DND-41 (cell line): ENCODE data around the gene TMEM54.

ENCODE experiments used
- ATAC-seq: fragments of 200-7000 bp; cut with Tn5 transposase; 3 replicates; pipeline ENCODE4 v1.9.1; 2021; ENCODE audit warnings: low read depth; ENCODE audit not compliant: insufficient read depth
- DNase-seq: peaks from one replicate; pipeline ENCODE4 v3.0.0-alpha.2; 2020
- H2AFZ ChIP-seq: 2 replicates; pipeline ENCODE4 v1.6.0; 2012; ENCODE audit warnings: low read depth, low read length
- H3K27ac ChIP-seq: 2 replicates; pipeline ENCODE4 v1.5.1; 2012; ENCODE audit warnings: low read length, inconsistent platforms
- H3K27me3 ChIP-seq: fragments of 200-600 bp; sonication (generic); 2 replicates; pipeline ENCODE4 v1.6.0; 2012; ENCODE audit warnings: low read length, mild to moderate bottlenecking, inconsistent platforms; ENCODE audit not compliant: insufficient read depth, poor library complexity
- H3K36me3 ChIP-seq: 2 replicates; pipeline ENCODE4 v1.5.1; 2012; ENCODE audit warnings: low read length, inconsistent platforms; ENCODE audit not compliant: insufficient read depth
- H3K4me1 ChIP-seq: 2 replicates; pipeline ENCODE4 v1.5.1; 2012; ENCODE audit warnings: mild to moderate bottlenecking, low read length; ENCODE audit not compliant: insufficient read depth
- H3K4me2 ChIP-seq: 2 replicates; pipeline ENCODE4 v1.6.0; 2012; ENCODE audit warnings: mild to moderate bottlenecking, moderate library complexity, low read length, inconsistent platforms; ENCODE audit not compliant: insufficient read depth
- H3K4me3 ChIP-seq, 2 experiments: fragments of 200-600 bp in 1 of 2; shearing (Covaris generic) in 1 of 2; 2 replicates each; pipeline ENCODE4 v1.5.1; 2012 to 2016; ENCODE audit warnings: inconsistent platforms in 2 of 2, low read length in 2 of 2, mild to moderate bottlenecking in 2 of 2, low read depth in 1 of 2, moderate library complexity in 1 of 2
- H3K79me2 ChIP-seq: 2 replicates; pipeline ENCODE4 v1.6.0; 2012; ENCODE audit warnings: low read length, inconsistent platforms; ENCODE audit not compliant: insufficient read depth
- H3K9ac ChIP-seq: 2 replicates; pipeline ENCODE4 v1.6.0; 2012; ENCODE audit warnings: low read depth, mild to moderate bottlenecking, inconsistent platforms, low read length, moderate library complexity
- H3K9me3 ChIP-seq: 2 replicates; pipeline ENCODE4 v1.5.1; 2012; ENCODE audit warnings: low read length, moderate library complexity, mild to moderate bottlenecking, inconsistent platforms; ENCODE audit not compliant: insufficient read depth, severe bottlenecking
- H4K20me1 ChIP-seq: 2 replicates; pipeline ENCODE4 v1.6.0; 2012; ENCODE audit warnings: low read length; ENCODE audit not compliant: insufficient read depth
- EZH2 ChIP-seq: IDR thresholded peaks from 3 replicates; pipeline ENCODE4 v1.6.1; 2012; ENCODE audit warnings: borderline replicate concordance, low read depth, mild to moderate bottlenecking, moderate library complexity, low read length, inconsistent platforms; ENCODE audit not compliant: severe bottlenecking
- TF ChIP-seq, protein P1 (sequence below): IDR thresholded peaks from 2 replicates; pipeline ENCODE4 v1.5.1; 2012; ENCODE audit warnings: borderline replicate concordance, low read length, moderate library complexity, mild to moderate bottlenecking; ENCODE audit not compliant: poor library complexity, severe bottlenecking; ENCODE audit errors: extremely low read depth

The TMEM54 gene

DNA sequence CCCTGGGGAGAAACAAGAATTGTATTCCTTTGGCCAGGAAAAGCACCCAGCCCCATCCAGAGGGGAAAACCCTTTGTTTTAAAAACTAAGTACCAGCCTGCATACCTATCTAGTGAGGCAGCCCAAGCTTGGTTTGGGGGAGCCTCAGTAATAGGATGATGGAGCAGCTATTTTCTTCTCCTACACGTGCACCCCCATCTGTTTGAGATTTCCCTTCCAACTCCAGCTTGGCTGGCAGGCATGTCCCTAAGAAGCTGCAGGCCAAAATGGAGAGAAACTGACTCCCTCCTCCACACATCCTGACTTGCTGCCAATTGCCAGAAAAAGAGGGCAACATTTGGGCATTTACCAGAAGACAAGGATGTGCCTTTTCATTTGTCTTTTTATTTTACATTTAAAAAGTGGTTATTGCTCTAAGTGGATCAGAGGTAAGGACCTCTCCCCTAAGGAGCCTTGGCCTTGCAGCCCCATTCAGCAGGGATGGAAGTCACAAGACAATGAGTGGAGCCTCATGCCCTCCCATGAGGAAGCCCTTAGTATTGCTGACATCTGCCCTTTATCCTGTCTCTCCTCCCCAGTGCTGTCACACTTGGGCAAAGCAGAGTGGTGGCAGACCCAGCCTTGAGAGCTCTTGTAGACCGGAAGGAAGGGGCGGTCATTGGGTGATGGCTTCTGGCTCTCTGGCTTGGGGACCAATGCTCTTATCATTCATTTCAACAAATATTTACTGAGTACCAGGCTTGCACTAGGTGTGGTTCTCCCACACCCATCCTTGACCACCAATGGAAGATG, 39.1 kb downstream of the TMEM54 start:
- Histone ChIP-seq H3K4me1 (no peaks in the 10 kb centered on the region), H3K9ac (no peak overlapping the region), H4K20me1 (peaks cover 4% of the 10 kb centered on the region), H3K79me2 (no peaks in the 10 kb centered on the region), H3K4me3 (no peak overlapping the region), H3K4me2 (no peak overlapping the region), H2AFZ (no peak overlapping the region), H3K9me3 (no peaks in the 10 kb centered on the region), H3K27ac (no peak overlapping the region), H3K27me3 (no peaks in the 10 kb centered on the region), H3K36me3 (peaks cover 68% of the 10 kb centered on the region)
- ATAC-seq (no peak), DNase-seq (no peak)
- TF ChIP-seq EZH2: no peak
- TF ChIP-seq, protein P1, sequence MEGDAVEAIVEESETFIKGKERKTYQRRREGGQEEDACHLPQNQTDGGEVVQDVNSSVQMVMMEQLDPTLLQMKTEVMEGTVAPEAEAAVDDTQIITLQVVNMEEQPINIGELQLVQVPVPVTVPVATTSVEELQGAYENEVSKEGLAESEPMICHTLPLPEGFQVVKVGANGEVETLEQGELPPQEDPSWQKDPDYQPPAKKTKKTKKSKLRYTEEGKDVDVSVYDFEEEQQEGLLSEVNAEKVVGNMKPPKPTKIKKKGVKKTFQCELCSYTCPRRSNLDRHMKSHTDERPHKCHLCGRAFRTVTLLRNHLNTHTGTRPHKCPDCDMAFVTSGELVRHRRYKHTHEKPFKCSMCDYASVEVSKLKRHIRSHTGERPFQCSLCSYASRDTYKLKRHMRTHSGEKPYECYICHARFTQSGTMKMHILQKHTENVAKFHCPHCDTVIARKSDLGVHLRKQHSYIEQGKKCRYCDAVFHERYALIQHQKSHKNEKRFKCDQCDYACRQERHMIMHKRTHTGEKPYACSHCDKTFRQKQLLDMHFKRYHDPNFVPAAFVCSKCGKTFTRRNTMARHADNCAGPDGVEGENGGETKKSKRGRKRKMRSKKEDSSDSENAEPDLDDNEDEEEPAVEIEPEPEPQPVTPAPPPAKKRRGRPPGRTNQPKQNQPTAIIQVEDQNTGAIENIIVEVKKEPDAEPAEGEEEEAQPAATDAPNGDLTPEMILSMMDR: no peak

DNA sequence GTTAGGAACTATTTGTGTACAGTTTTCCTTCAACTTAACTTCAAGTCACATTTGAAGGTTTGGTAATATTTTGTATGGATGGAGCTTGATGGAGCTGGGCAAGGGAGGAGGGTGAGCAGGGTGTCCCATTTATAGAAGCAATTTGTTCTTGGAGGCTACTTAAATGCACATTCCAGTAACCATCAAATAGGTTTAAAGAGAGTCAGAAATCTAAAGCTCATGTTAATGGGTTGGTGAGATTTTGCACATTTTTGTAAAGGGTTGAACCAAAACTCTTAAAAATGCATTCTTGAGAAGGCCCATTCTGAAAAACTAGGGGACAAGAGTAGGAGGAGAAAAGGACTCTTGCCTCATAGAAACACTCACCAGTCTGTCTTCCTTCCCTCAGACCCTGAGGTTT, 40.6 kb downstream of the TMEM54 start:
- H3K9ac ChIP-seq: no peak overlapping the region
- H3K79me2 ChIP-seq: no peaks in the 10 kb centered on the region
- H3K4me3 ChIP-seq: no peak overlapping the region
- H3K4me2 ChIP-seq: no peak overlapping the region
- H4K20me1 ChIP-seq: peaks cover 4% of the 10 kb centered on the region
- DNase-seq (no peak), ATAC-seq (no peak)
- H3K4me1 ChIP-seq: no peaks in the 10 kb centered on the region
- H3K36me3 ChIP-seq: peaks cover 83% of the 10 kb centered on the region
- TF ChIP-seq EZH2: no peak
- TF ChIP-seq, protein P1: no peak
- H3K27ac ChIP-seq: no peak overlapping the region
- no peaks in the 10 kb centered on the region for H3K9me3 ChIP-seq
- no peak overlapping the region for H2AFZ ChIP-seq
- H3K27me3 ChIP-seq: no peaks in the 10 kb centered on the region

DNA sequence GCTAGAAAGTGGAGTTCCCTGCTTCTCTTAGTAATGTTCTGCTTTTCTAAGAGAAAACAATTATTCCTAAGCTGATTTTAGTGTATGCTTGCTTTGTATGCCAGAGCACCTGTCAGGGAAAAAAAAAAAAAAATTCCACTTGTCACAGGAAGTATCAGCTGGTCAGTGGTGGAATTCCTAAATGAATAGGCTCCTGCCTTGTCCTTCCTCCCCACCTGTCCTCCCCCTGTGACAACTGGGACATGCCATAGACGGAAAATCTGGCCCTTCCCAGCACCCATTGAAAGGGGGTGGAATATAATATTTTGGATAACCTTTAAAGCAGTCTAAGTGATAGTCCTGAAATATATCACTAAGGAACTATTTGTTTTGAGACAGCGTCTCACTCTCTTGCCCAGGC, 41.3 kb downstream of the TMEM54 start:
- Histone ChIP-seq H3K9me3 (no peaks in the 10 kb centered on the region), H3K4me3 (no peak overlapping the region), H3K27ac (no peak overlapping the region), H2AFZ (no peak overlapping the region), H3K27me3 (no peaks in the 10 kb centered on the region), H3K9ac (no peak overlapping the region), H3K4me1 (no peaks in the 10 kb centered on the region), H3K36me3 (peaks cover 88% of the 10 kb centered on the region), H3K79me2 (no peaks in the 10 kb centered on the region), H4K20me1 (peaks cover 4% of the 10 kb centered on the region), H3K4me2 (no peak overlapping the region)
- ATAC-seq (no peak), DNase-seq (no peak)
- no peak for TF ChIP-seq EZH2
- TF ChIP-seq, protein P1: no peak

DNA sequence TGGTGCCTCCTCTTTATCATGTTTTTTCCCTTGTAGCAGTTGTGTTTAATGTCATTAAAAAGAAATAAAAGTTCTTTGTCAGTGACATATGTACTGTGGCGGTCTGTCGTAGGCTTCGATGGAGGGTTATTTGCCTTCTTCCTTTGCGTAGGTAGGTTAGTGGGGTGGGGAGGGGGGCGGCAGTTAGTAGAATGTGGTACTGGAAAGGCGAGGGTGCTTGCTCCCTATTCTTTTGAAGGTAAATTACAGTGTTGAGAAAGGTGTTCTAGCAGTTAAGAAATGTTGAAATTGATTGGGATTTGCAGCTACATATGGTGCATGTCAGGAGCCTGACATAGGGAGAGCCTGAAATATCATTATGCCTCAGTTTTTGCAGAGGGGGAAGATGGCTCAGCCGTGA, 42.4 kb downstream of the TMEM54 start:
- TF ChIP-seq EZH2: no peak
- TF ChIP-seq, protein P1: no peak
- peaks cover 4% of the 10 kb centered on the region for H4K20me1 ChIP-seq
- no peak for ATAC-seq
- no peak overlapping the region for H2AFZ ChIP-seq
- no peak for DNase-seq
- H3K9me3 ChIP-seq: no peaks in the 10 kb centered on the region
- H3K36me3 ChIP-seq: peaks cover 88% of the 10 kb centered on the region
- no peak overlapping the region for H3K4me2 ChIP-seq
- H3K27me3 ChIP-seq: no peaks in the 10 kb centered on the region
- H3K9ac ChIP-seq: no peak overlapping the region
- H3K4me3 ChIP-seq: no peak overlapping the region
- no peak overlapping the region for H3K27ac ChIP-seq
- no peaks in the 10 kb centered on the region for H3K79me2 ChIP-seq
- H3K4me1 ChIP-seq: no peaks in the 10 kb centered on the region
